WTC11 (cell line): ENCODE data around the gene EPHB6. TPM values are rescaled to one million over a fixed set of nuclear protein-coding genes. Genes with fewer than 3 reads are reported as not detected.

ENCODE experiments used
- ATAC-seq: fragments of 200-7000 bp; cut with Tn5 transposase; 2 replicates; pipeline ENCODE4 v1.10.0; 2021; ENCODE audit warnings: mild to moderate bottlenecking, moderate library complexity
- CTCF ChIA-PET: fragments of 300-600 bp; sonication (Branson Sonifier 250); formaldehyde crosslinking; loops from one replicate; lab custom pipeline; 2021; ENCODE audit warnings: antibody characterized with exemption; lab: Charles Lee
- POLR2A ChIA-PET: fragments of 350-600 bp; sonication (Branson Sonifier 250); formaldehyde crosslinking; loops from one replicate; lab custom pipeline; 2021; ENCODE audit warnings: antibody characterized with exemption; lab: Charles Lee
- DNase-seq: peaks from one replicate; pipeline ENCODE4 v3.0.0; 2021; ENCODE audit warnings: low spot score
- H3K27ac Mint-ChIP-seq: 2 replicates; pipeline ENCODE4 v1.8.0; 2021; ENCODE audit warnings: mixed read lengths
- H3K27me3 Mint-ChIP-seq: 2 replicates; pipeline ENCODE4 v1.8.0; 2021; ENCODE audit warnings: low read depth, mild to moderate bottlenecking, moderate library complexity, mixed read lengths
- H3K36me3 Mint-ChIP-seq: 2 replicates; pipeline ENCODE4 v1.8.0; 2021; ENCODE audit warnings: mixed read lengths
- H3K4me1 Mint-ChIP-seq: 2 replicates; pipeline ENCODE4 v1.8.0; 2022; ENCODE audit warnings: mixed read lengths
- H3K4me3 Mint-ChIP-seq: 2 replicates; pipeline ENCODE4 v1.8.0; 2021; ENCODE audit warnings: mild to moderate bottlenecking, moderate library complexity, mixed read lengths
- H3K9me3 Mint-ChIP-seq: 2 replicates; pipeline ENCODE4 v1.8.0; 2021; ENCODE audit warnings: mixed read lengths
- CBFB ChIP-seq: sonication (generic); formaldehyde crosslinking; IDR thresholded peaks from 2 replicates; pipeline ENCODE4 v1.8.1; 2022; ENCODE audit warnings: mild to moderate bottlenecking, low read depth, missing genetic modification reagents
- EMX1 ChIP-seq: fragments of 250-450 bp; sonication (Bioruptor Pico); IDR thresholded peaks from 2 replicates; pipeline ENCODE4 v1.8.0; 2021; ENCODE audit warnings: mild to moderate bottlenecking
- FOXJ3 ChIP-seq: sonication (generic); formaldehyde crosslinking; IDR thresholded peaks from 2 replicates; pipeline ENCODE4 v1.9.0; 2021; ENCODE audit warnings: missing genetic modification reagents, mild to moderate bottlenecking, borderline replicate concordance
- RORB ChIP-seq: fragments of 250-450 bp; sonication (Bioruptor Pico); IDR thresholded peaks from 2 replicates; pipeline ENCODE4 v1.9.0; 2021; ENCODE audit warnings: mild to moderate bottlenecking
- SP1 ChIP-seq: sonication (generic); formaldehyde crosslinking; conservative IDR thresholded peaks from 2 replicates; pipeline ENCODE4 v1.8.1; 2022; ENCODE audit warnings: missing genetic modification reagents
- TEAD4 ChIP-seq: sonication (generic); formaldehyde crosslinking; IDR thresholded peaks from 2 replicates; pipeline ENCODE4 v1.8.0; 2022; ENCODE audit warnings: mild to moderate bottlenecking, missing genetic modification reagents
- ZNF416 ChIP-seq: fragments of 250-450 bp; sonication (Bioruptor Pico); IDR thresholded peaks from 2 replicates; pipeline ENCODE4 v1.9.0; 2021; ENCODE audit warnings: mild to moderate bottlenecking, inconsistent platforms
- ZNF423 ChIP-seq: fragments of 250-450 bp; sonication (Bioruptor Pico); IDR thresholded peaks from 2 replicates; pipeline ENCODE4 v2.1.2; 2022; ENCODE audit warnings: mild to moderate bottlenecking, moderate library complexity
- ZNF671 ChIP-seq: fragments of 250-450 bp; sonication (Bioruptor Pico); IDR thresholded peaks from 2 replicates; pipeline ENCODE4 v1.8.0; 2021; ENCODE audit warnings: mild to moderate bottlenecking
- total RNA-seq: library from RNA; stranded (reverse); gene quantifications from 3 replicates; pipeline ENCODE4 v1.2.3, GENCODE V29; 2021
- TF ChIP-seq, protein P1 (sequence below): sonication (generic); formaldehyde crosslinking; IDR thresholded peaks from 2 replicates; pipeline ENCODE4 v1.8.0; 2023; ENCODE audit warnings: missing genetic modification reagents, mild to moderate bottlenecking, borderline replicate concordance
- TF ChIP-seq, protein P2 (sequence below): fragments of 250-450 bp; sonication (Bioruptor Pico); IDR thresholded peaks from 2 replicates; pipeline ENCODE4 v1.9.0; 2021; ENCODE audit warnings: mild to moderate bottlenecking
- TF ChIP-seq, protein P3 (sequence below): sonication (generic); formaldehyde crosslinking; IDR thresholded peaks from 2 replicates; pipeline ENCODE4 v1.8.1; 2023; ENCODE audit warnings: mild to moderate bottlenecking, moderate library complexity, missing genetic modification reagents
- TF ChIP-seq, protein P4 (sequence below): sonication (generic); formaldehyde crosslinking; IDR thresholded peaks from 2 replicates; pipeline ENCODE4 v1.8.1; 2022; ENCODE audit warnings: mild to moderate bottlenecking, moderate library complexity, missing genetic modification reagents
- TF ChIP-seq, protein P5 (sequence below): sonication (generic); formaldehyde crosslinking; IDR thresholded peaks from 2 replicates; pipeline ENCODE4 v1.8.1; 2023; ENCODE audit warnings: mild to moderate bottlenecking, missing genetic modification reagents, borderline replicate concordance
- TF ChIP-seq, protein P6 (sequence below): sonication (generic); formaldehyde crosslinking; conservative IDR thresholded peaks from 2 replicates; pipeline ENCODE4 v1.8.1; 2022; ENCODE audit warnings: mild to moderate bottlenecking, missing genetic modification reagents

The EPHB6 gene
- total RNA-seq, 1 experiment from 2014 or later = 15.1 TPM

DNA sequence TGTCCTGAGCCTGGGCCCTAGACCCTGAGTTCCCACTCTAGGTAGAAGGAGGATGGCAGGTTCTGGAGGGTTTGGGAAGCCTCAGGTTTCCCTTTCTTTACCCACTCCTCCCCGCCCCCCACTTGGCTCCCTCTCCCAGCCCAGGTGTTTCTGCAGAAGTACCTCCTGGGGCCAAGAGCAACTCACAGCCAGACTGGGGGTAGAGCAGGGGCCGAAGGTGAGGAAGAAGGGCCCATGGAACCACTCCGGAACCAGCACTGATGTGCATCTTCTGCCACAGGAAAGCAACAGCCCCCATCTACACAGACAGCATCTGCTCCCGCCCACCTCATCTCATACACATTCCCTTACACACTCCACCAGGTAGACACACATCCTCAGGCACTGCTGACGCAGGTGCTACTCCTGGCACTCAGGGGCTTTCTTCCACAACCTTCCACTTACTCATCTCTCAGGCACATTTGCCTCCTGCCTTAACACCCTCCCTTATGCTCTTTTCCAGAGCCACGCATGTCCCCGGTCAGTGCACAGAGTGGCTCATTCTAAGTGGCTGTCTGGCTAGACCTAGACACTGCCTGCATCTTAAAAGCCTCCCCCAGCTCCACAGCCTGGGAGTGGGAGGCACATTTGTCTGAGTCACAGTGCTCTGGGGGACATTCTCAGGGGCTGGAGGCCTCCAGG is 1.8 kb downstream of the EPHB6 start:
- Mint-ChIP-seq H3K4me1 (peaks cover 28% of the 10 kb centered on the region), H3K36me3 (no peaks in the 10 kb centered on the region), H3K4me3 (no peak overlapping the region), H3K9me3 (no peaks in the 10 kb centered on the region), H3K27ac (no peak overlapping the region), H3K27me3 (peaks cover 17% of the 10 kb centered on the region)
- ATAC-seq (no peak), DNase-seq (no peak)
- ChIA-PET POLR2A (no interaction called here), CTCF (interaction anchor here (1.3 to 5.3 kb wide), 7 partner anchors 10 to 533 kb away, joined by 4 to 47 read pairs (median 12); no protein-coding TSS in a partner anchor)
- TF ChIP-seq FOXJ3 (CRISPR knock-in tag) = no peak
- TF ChIP-seq, protein P1, sequence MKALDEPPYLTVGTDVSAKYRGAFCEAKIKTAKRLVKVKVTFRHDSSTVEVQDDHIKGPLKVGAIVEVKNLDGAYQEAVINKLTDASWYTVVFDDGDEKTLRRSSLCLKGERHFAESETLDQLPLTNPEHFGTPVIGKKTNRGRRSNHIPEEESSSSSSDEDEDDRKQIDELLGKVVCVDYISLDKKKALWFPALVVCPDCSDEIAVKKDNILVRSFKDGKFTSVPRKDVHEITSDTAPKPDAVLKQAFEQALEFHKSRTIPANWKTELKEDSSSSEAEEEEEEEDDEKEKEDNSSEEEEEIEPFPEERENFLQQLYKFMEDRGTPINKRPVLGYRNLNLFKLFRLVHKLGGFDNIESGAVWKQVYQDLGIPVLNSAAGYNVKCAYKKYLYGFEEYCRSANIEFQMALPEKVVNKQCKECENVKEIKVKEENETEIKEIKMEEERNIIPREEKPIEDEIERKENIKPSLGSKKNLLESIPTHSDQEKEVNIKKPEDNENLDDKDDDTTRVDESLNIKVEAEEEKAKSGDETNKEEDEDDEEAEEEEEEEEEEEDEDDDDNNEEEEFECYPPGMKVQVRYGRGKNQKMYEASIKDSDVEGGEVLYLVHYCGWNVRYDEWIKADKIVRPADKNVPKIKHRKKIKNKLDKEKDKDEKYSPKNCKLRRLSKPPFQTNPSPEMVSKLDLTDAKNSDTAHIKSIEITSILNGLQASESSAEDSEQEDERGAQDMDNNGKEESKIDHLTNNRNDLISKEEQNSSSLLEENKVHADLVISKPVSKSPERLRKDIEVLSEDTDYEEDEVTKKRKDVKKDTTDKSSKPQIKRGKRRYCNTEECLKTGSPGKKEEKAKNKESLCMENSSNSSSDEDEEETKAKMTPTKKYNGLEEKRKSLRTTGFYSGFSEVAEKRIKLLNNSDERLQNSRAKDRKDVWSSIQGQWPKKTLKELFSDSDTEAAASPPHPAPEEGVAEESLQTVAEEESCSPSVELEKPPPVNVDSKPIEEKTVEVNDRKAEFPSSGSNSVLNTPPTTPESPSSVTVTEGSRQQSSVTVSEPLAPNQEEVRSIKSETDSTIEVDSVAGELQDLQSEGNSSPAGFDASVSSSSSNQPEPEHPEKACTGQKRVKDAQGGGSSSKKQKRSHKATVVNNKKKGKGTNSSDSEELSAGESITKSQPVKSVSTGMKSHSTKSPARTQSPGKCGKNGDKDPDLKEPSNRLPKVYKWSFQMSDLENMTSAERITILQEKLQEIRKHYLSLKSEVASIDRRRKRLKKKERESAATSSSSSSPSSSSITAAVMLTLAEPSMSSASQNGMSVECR (CRISPR knock-in tag) = no peak
- TF ChIP-seq, protein P2, sequence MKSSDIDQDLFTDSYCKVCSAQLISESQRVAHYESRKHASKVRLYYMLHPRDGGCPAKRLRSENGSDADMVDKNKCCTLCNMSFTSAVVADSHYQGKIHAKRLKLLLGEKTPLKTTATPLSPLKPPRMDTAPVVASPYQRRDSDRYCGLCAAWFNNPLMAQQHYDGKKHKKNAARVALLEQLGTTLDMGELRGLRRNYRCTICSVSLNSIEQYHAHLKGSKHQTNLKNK (CRISPR knock-in tag) = no peak
- TF ChIP-seq ZNF416 (CRISPR knock-in tag) = no peak
- TF ChIP-seq TEAD4 (CRISPR knock-in tag) = no peak

DNA sequence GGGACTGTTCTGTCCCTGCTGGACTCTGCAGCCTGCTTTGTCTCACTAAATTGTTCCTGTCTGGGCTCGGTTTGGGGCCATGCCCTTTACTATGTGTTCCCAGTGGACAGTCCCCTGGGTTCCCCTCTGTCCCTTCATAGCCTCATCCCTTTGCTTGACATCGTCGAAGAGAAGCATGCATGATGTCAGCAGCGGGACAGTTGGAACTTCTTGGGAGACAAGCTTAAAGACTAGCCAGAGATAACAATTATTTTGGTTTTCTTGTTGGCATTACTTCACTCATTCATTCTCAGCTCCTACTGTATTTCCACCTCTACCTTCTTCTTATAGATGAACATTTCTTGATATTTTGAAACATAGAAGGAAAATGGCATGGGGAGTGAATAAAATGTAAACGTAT is 2.7 kb downstream of the EPHB6 start:
- no peaks in the 10 kb centered on the region for H3K36me3 Mint-ChIP-seq
- no peaks in the 10 kb centered on the region for H3K9me3 Mint-ChIP-seq
- ATAC-seq (no peak), DNase-seq (no peak)
- CTCF ChIA-PET = interaction anchor here (1.2 to 5.3 kb wide), 3 partner anchors 9 to 358 kb away, joined by 5 to 36 read pairs (median 9); no protein-coding TSS in a partner anchor
- H3K27ac Mint-ChIP-seq = no peak overlapping the region
- POLR2A ChIA-PET = no interaction called here
- H3K27me3 Mint-ChIP-seq = peaks cover 17% of the 10 kb centered on the region
- TF ChIP-seq, protein P3, sequence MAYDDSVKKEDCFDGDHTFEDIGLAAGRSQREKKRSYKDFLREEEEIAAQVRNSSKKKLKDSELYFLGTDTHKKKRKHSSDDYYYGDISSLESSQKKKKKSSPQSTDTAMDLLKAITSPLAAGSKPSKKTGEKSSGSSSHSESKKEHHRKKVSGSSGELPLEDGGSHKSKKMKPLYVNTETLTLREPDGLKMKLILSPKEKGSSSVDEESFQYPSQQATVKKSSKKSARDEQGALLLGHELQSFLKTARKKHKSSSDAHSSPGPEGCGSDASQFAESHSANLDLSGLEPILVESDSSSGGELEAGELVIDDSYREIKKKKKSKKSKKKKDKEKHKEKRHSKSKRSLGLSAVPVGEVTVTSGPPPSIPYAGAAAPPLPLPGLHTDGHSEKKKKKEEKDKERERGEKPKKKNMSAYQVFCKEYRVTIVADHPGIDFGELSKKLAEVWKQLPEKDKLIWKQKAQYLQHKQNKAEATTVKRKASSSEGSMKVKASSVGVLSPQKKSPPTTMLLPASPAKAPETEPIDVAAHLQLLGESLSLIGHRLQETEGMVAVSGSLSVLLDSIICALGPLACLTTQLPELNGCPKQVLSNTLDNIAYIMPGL (CRISPR knock-in tag) = no peak
- TF ChIP-seq RORB (CRISPR knock-in tag) (no peak), CBFB (CRISPR knock-in tag) (no peak), EMX1 (CRISPR knock-in tag) (no peak), ZNF423 (CRISPR knock-in tag) (no peak), ZNF671 (no peak), SP1 (CRISPR knock-in tag) (no peak)
- TF ChIP-seq, protein P4, sequence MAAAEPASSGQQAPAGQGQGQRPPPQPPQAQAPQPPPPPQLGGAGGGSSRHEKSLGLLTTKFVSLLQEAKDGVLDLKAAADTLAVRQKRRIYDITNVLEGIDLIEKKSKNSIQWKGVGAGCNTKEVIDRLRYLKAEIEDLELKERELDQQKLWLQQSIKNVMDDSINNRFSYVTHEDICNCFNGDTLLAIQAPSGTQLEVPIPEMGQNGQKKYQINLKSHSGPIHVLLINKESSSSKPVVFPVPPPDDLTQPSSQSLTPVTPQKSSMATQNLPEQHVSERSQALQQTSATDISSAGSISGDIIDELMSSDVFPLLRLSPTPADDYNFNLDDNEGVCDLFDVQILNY (CRISPR knock-in tag) = no peak
- TF ChIP-seq, protein P5, sequence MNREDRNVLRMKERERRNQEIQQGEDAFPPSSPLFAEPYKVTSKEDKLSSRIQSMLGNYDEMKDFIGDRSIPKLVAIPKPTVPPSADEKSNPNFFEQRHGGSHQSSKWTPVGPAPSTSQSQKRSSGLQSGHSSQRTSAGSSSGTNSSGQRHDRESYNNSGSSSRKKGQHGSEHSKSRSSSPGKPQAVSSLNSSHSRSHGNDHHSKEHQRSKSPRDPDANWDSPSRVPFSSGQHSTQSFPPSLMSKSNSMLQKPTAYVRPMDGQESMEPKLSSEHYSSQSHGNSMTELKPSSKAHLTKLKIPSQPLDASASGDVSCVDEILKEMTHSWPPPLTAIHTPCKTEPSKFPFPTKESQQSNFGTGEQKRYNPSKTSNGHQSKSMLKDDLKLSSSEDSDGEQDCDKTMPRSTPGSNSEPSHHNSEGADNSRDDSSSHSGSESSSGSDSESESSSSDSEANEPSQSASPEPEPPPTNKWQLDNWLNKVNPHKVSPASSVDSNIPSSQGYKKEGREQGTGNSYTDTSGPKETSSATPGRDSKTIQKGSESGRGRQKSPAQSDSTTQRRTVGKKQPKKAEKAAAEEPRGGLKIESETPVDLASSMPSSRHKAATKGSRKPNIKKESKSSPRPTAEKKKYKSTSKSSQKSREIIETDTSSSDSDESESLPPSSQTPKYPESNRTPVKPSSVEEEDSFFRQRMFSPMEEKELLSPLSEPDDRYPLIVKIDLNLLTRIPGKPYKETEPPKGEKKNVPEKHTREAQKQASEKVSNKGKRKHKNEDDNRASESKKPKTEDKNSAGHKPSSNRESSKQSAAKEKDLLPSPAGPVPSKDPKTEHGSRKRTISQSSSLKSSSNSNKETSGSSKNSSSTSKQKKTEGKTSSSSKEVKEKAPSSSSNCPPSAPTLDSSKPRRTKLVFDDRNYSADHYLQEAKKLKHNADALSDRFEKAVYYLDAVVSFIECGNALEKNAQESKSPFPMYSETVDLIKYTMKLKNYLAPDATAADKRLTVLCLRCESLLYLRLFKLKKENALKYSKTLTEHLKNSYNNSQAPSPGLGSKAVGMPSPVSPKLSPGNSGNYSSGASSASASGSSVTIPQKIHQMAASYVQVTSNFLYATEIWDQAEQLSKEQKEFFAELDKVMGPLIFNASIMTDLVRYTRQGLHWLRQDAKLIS (CRISPR knock-in tag) = no peak
- TF ChIP-seq, protein P6, sequence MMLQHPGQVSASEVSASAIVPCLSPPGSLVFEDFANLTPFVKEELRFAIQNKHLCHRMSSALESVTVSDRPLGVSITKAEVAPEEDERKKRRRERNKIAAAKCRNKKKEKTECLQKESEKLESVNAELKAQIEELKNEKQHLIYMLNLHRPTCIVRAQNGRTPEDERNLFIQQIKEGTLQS (CRISPR knock-in tag) = no peak
- peaks cover 37% of the 10 kb centered on the region for H3K4me1 Mint-ChIP-seq
- H3K4me3 Mint-ChIP-seq = no peak overlapping the region
